Measurements from ENCODE around the gene ERFL. TPM values are rescaled to one million over a fixed set of nuclear protein-coding genes. Genes with fewer than 3 reads are reported as not detected.

The ERFL gene
- total RNA-seq, 4 donors from 2014 or later: 0.22 TPM; not detected in 3

GRCh38 chr19:41859213-41859617 lies 69.0 kb downstream of the ERFL start:
- no peak for TF ChIP-seq CTCF (IDR thresholded peaks at IDR 0.05; ENCODE audit: low read depth)

Small RNA genes within 50 kb of the gene (small RNA-seq; reads per million reads assigned to genes)
- gene MIR6797: not detected

Other genes with a start within 250 kb of the ERFL start
- gene CEACAM7, start 240.2 kb downstream of the ERFL start, total RNA-seq: 1 to 10 TPM in 1 of 4 donors, not detected in 3; 1.3 TPM
- gene CEACAM5, start 219.8 kb downstream of the ERFL start, total RNA-seq: 1 to 10 TPM in 1 of 4 donors, under 1 TPM in 1, not detected in 2; 0.17 to 1.6 TPM
- gene CEACAM6, start 172.9 kb downstream of the ERFL start, total RNA-seq: not detected
- under 1 TPM in 1 of 4 donors, not detected in 3; 0.68 TPM for gene CEACAM3, start 131.9 kb downstream of the ERFL start, total RNA-seq
- gene LYPD4, start 83.8 kb downstream of the ERFL start, total RNA-seq: not detected
- not detected for gene DMRTC2, start 83.4 kb downstream of the ERFL start, total RNA-seq
- 100 to 1,000 TPM; 653 to 927 (median 891) TPM for gene RPS19, start 68.2 kb downstream of the ERFL start, total RNA-seq
- under 1 TPM in 1 of 4 donors, not detected in 3; 0.51 TPM for gene CD79A, start 51.2 kb downstream of the ERFL start, total RNA-seq
- gene ARHGEF1, start 45.3 kb downstream of the ERFL start, total RNA-seq: 100 to 1,000 TPM in 1 of 4 donors, 10 to 100 TPM in 3; 34.1 to 106 (median 53.9) TPM
- 100 to 1,000 TPM; 104 to 159 (median 137) TPM for gene RABAC1, start 30.9 kb upstream of the ERFL start, total RNA-seq
- not detected for gene ATP1A3, start 65.8 kb upstream of the ERFL start, total RNA-seq
- under 1 TPM in 2 of 4 donors, not detected in 2; 0.22 to 0.33 TPM for gene GRIK5, start 141.8 kb upstream of the ERFL start, total RNA-seq
- gene ZNF574, start 147.7 kb upstream of the ERFL start, total RNA-seq: 10 to 100 TPM in 2 of 4 donors, 1 to 10 TPM in 2; 8.2 to 11.7 (median 9.9) TPM
- gene POU2F2, start 204.0 kb upstream of the ERFL start, total RNA-seq: 1 to 10 TPM in 3 of 4 donors, under 1 TPM in 1; 0.85 to 2.4 (median 1.5) TPM

Data from subcutaneous adipose tissue (tissue), 4 donors.